Right atrium auricular region (tissue), 2 donors: Measurements from ENCODE around the gene GLIS2. TPM values are rescaled to one million over a fixed set of nuclear protein-coding genes. Genes with fewer than 3 reads are reported as not detected.

Experiments
- DNase-seq: peaks from one replicate; pipeline ENCODE4 v3.0.0-alpha.2; 2019; ENCODE audit warnings: low spot score
- H3K27ac ChIP-seq, 2 donors: fragments of 200-600 bp; sonication (generic); 1 replicate in 1 of 2; 2 replicates in 1 of 2; pipeline ENCODE4 v1.5.1; 2016 to 2019
- H3K27me3 ChIP-seq, 2 donors: fragments of 200-600 bp; sonication (generic); one replicate each; pipeline versions ENCODE4 v1.5.1 to v1.6.0; 2017 to 2019
- H3K36me3 ChIP-seq: fragments of 200-600 bp; sonication (generic); one replicate; pipeline ENCODE4 v1.5.1; 2016
- H3K4me1 ChIP-seq, 2 donors: fragments of 200-600 bp; sonication (generic); one replicate each; pipeline versions ENCODE4 v1.5.1 to v1.6.0; 2017 to 2019
- H3K4me3 ChIP-seq, 2 donors: fragments of 200-600 bp; sonication (generic); 1 replicate in 1 of 2; 2 replicates in 1 of 2; pipeline ENCODE4 v1.5.1; 2017 to 2019; ENCODE audit warnings: mild to moderate bottlenecking in 1 of 2, moderate library complexity in 1 of 2
- H3K9me3 ChIP-seq, 2 donors: fragments of 200-600 bp; sonication (generic); one replicate each; pipeline ENCODE4 v1.5.1; 2019
- total RNA-seq, 2 donors: library from RNA; depleted of rRNA; stranded (reverse); fragments of >200 nt; gene quantifications; one replicate each; pipeline ENCODE4 v1.1.0, GENCODE V29; 2016
- TF ChIP-seq, protein P1 (sequence below), 2 donors: fragments of 200-600 bp; sonication (generic); IDR thresholded peaks; one replicate each; pipeline ENCODE4 v1.5.1; 2019; ENCODE audit warnings: antibody characterized with exemption in 2 of 2

Gene GLIS2
- total RNA-seq, 2 donors from 2014 or later = 10.3 to 16.0 TPM

DNA sequence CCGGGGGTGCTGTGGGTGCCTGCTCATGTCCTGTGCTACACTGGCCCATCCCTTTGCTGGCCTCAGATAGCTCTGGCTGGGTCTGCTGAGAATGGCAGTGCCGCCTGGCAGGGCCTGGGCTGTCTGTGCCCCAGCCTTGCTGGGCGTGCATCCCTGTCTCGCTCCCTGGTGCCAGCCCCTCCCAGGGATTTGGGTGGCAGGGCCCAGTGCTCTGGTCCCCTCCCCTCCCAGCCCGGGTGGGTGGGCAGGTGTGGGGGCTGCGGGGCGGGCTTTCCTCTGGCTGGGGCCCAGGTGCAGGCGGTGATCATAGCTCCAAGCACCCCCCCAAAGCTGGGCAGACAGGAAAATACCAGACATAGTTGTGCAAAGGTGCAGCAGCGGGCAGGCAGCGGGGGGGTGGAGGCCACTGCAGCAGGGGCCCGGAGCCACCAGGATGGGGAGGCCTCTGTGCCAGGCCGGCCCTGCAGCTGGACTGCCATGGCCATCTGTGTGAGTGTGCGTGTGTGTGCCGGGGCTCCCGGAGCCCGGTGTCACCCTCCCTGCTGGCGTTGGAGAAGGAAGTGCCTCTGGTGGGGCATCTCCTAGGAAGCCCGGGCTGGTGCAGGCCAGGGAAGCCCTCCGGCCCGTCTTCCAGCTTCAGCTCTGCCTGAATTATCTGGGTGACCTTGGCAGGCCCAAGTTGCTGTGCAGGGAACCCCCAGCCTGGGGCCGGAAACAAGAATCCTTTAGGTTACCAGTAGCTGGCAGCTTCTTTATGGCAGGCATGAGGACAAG lies 7.4 kb downstream of the GLIS2 start:
- no peak for DNase-seq
- TF ChIP-seq, protein P1, sequence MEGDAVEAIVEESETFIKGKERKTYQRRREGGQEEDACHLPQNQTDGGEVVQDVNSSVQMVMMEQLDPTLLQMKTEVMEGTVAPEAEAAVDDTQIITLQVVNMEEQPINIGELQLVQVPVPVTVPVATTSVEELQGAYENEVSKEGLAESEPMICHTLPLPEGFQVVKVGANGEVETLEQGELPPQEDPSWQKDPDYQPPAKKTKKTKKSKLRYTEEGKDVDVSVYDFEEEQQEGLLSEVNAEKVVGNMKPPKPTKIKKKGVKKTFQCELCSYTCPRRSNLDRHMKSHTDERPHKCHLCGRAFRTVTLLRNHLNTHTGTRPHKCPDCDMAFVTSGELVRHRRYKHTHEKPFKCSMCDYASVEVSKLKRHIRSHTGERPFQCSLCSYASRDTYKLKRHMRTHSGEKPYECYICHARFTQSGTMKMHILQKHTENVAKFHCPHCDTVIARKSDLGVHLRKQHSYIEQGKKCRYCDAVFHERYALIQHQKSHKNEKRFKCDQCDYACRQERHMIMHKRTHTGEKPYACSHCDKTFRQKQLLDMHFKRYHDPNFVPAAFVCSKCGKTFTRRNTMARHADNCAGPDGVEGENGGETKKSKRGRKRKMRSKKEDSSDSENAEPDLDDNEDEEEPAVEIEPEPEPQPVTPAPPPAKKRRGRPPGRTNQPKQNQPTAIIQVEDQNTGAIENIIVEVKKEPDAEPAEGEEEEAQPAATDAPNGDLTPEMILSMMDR (IDR thresholded peaks at IDR 0.05) = no peak

DNA sequence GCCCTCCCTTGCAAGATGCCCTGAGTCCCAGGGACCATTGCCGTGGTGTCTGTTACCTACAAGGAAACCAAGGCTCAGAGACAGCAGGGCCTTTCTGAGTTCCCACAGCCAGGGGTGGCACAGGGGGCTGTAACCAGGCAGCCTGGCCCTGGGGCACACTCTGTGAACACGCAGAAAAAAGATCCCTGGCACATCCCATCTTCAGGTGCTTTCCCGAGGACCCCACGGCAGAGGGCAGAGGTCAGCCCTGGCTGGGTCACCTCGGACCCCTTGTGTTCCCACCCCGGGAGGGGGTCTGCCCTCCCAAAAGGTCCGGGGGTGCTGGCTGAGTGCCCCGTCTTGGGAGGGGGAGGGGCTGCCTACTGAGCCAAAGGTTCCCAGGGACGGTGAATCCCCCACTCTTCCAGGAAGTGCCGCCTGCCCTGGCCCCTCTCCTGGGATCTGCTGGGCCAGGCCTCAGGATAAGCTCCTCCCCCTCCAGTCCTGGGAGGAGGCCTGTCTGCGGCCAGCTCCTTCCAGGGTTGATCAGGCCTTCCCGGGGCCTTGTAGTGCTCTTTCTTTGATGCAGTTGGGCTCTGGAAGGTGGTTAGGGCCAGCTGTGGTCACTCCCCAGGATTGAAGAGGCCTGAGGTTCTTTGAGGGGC lies 8.1 kb downstream of the GLIS2 start:
- Histone ChIP-seq H3K4me1 (peaks cover 0 to 97% of the 10 kb centered on the region in 2 donors), H3K9me3 (no peaks in the 10 kb centered on the region), H3K4me3 (no peak overlapping the region), H3K27ac (peak overlapping the region; percentile 80 to 89), H3K27me3 (no peaks in the 10 kb centered on the region), H3K36me3 (no peaks in the 10 kb centered on the region)
- TF ChIP-seq, protein P1 (IDR thresholded peaks at IDR 0.05) = no peak
- DNase-seq = no peak

More for the DNA sequence above, 7.4 kb downstream of the GLIS2 start:
- H3K27me3 ChIP-seq = no peaks in the 10 kb centered on the region
- no peak overlapping the region for H3K4me3 ChIP-seq
- no peaks in the 10 kb centered on the region for H3K36me3 ChIP-seq
- H3K9me3 ChIP-seq = no peaks in the 10 kb centered on the region
- peak overlapping the region; percentile 80 to 89 for H3K27ac ChIP-seq
- peaks cover 0 to 97% of the 10 kb centered on the region in 2 donors for H3K4me1 ChIP-seq

DNA sequence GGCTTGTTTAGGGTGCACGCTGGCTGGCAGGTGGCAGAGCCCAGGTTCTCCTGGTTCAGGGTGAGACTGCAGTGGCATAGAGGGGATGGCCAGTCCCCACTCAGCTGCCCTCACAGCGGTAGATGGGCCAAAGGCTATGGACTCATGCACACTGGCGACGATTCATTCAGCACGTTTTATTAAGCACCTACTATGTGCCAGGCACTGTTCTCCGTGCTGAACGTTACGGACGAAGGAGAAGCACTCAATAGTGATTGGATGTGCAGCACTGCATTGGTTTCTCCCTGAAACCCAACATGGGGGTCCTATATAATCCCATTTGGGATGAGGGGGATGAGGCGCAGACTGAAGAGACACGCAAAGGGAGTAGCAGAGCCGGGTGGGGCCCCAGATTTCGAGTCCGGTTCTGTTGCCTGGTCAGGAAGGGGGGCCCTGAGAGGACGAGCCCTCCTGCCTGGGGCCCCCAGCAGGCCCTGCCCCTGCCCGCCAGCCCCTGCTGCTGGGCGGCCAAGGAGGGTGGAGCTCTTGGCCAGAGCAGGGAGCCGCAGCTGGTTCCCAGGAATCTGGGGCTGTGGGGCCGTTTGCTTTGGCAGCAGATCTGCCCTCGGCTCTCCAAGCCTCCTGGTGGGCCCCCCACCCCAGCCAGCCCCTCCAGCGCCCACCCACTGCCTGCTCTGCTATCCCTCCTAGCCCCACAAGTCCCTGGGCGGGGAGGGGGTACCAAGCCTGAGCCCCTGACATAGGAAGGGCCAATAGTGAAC lies 8.8 kb downstream of the GLIS2 start:
- Histone ChIP-seq H3K27me3 (no peaks in the 10 kb centered on the region), H3K4me1 (peaks cover 0 to 97% of the 10 kb centered on the region in 2 donors), H3K9me3 (no peaks in the 10 kb centered on the region), H3K36me3 (no peaks in the 10 kb centered on the region), H3K4me3 (no peak overlapping the region), H3K27ac (peak overlapping the region; percentile 80 to 89)
- DNase-seq = no peak
- TF ChIP-seq, protein P1 (IDR thresholded peaks at IDR 0.05) = no peak

DNA sequence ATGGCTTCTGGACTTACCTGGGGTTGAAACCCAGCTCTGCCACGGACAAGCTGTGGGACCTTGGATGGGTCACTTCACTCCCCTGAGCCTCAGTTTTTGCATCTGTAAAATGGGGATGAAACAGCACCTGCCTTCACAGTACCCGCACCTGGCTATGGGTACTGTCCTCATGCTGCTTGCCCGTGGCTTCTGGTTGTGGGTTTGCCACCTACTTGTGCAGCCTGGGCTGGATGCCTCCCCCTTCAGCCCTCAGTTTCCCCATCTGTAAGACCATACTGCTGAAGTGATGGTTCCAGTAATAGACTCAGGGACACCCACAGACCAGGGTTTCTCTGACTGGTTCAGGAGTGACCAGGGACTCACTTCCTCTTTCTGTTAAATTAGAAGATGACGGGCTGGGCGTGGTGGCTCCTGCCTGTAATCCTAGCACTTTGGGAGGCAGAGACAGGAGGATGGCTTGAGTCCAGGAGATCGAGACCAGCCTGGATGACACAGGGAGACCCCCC lies 9.4 kb downstream of the GLIS2 start:
- DNase-seq = no peak
- peaks cover 0 to 97% of the 10 kb centered on the region in 2 donors for H3K4me1 ChIP-seq
- H3K27me3 ChIP-seq = no peaks in the 10 kb centered on the region
- no peaks in the 10 kb centered on the region for H3K36me3 ChIP-seq
- TF ChIP-seq, protein P1 (IDR thresholded peaks at IDR 0.05) = no peak
- no peaks in the 10 kb centered on the region for H3K9me3 ChIP-seq
- H3K27ac ChIP-seq = peak overlapping the region; percentile 80 to 89
- no peak overlapping the region for H3K4me3 ChIP-seq

DNA sequence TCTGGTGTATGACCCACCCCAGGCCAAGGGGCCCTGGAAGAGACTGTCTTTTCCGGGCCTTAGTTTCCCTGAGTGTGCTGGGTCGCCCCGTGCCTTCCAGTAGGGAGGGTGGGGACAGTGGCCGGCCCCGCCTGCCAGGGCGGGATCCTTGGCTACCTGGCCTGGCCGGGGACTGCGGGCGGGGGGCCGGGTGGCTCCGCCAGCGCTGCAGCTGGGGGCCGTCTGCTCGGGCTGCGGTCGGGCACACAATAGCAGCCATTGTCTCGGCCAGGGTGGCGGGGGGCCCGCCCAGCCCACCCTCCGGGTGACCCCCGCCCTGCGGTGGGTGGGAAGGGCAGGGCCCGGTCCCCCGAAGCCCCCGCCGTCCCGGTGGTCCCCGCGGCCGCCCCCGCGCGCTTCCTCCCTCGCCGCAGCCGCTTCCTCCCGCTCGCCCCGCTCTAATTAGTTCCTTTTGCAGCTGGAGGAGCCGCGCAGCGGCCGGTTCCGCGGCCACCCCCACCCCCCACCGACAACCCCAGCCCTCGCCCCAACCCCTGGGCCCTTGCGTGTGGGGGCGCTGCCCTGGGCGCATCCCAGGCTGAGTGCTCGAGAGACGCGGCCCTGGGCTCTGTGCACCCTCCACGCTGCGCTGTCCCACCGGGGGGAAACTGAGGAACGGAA lies 11.6 kb downstream of the GLIS2 start:
- Histone ChIP-seq H3K27me3 (no peaks in the 10 kb centered on the region), H3K36me3 (peaks cover 6% of the 10 kb centered on the region), H3K9me3 (no peaks in the 10 kb centered on the region), H3K4me3 (peak overlapping the region; percentile 32 to 50), H3K27ac (peak overlapping the region; percentile 84 to 90), H3K4me1 (peaks cover 0 to 80% of the 10 kb centered on the region in 2 donors)
- TF ChIP-seq, protein P1 (IDR thresholded peaks at IDR 0.05) = no peak
- no peak for DNase-seq
